SK-N-SH (cell line): ENCODE results near the gene NCAM1. TPM values are rescaled to one million over a fixed set of nuclear protein-coding genes. Genes with fewer than 3 reads are reported as not detected.

Experiments used
- CTCF ChIA-PET: fragments of 300-600, 350-600 bp; formaldehyde crosslinking; extraction: SDS; loops from one replicate; lab custom pipeline; 2021; lab: Yijun Ruan, JAX
- POLR2A ChIA-PET: fragments of 350-600 bp; sonication (Branson Sonifier 250); formaldehyde crosslinking; extraction: SDS; loops from one replicate; lab custom pipeline; 2020; ENCODE audit warnings: antibody characterized with exemption, inconsistent platforms; lab: Yijun Ruan, JAX
- DNase-seq: peaks from one replicate; pipeline ENCODE4 v3.0.0; 2012
- H2AFZ ChIP-seq: fragments of 200-600 bp; sonication (generic); 2 replicates; pipeline ENCODE4 v1.8.1; 2016; ENCODE audit warnings: antibody characterized with exemption, mild to moderate bottlenecking, low read depth
- H3F3A ChIP-seq: fragments of 200-600 bp; sonication (generic); replicated peaks from 2 replicates; pipeline ENCODE3; 2016; ENCODE audit warnings: antibody characterized with exemption, mild to moderate bottlenecking; ENCODE audit not compliant: insufficient read depth
- H3K27ac ChIP-seq, 2 experiments: fragments of 200-500 bp in 1 of 2; fragments of 200-600 bp in 1 of 2; sonication (Bioruptor generic) in 1 of 2; sonication (generic), shearing (Covaris generic) in 1 of 2; 2 replicates each; pipeline versions ENCODE4 v1.5.1 to v1.6.1; 2014 to 2016; ENCODE audit warnings: low read depth in 2 of 2, inconsistent platforms in 1 of 2, low read length in 1 of 2, mild to moderate bottlenecking in 1 of 2, mixed read lengths in 1 of 2
- H3K27me3 ChIP-seq: fragments of 200-600 bp; sonication (generic), shearing (Covaris generic); 2 replicates; pipeline ENCODE4 v1.6.1; 2016; ENCODE audit warnings: mixed run types; ENCODE audit not compliant: insufficient read depth
- H3K36me3 ChIP-seq, 2 experiments: fragments of 200-500 bp in 1 of 2; fragments of 200-600 bp in 1 of 2; sonication (Bioruptor generic) in 1 of 2; sonication (generic) in 1 of 2; replicated peaks in 1 of 2; 2 replicates each; pipeline versions ENCODE3 to v1.5.1; 2014 to 2016; ENCODE audit warnings: low read length in 1 of 2, mild to moderate bottlenecking in 1 of 2; ENCODE audit not compliant: insufficient read depth in 2 of 2, control insufficient read depth in 1 of 2
- H3K4me1 ChIP-seq, 2 experiments: fragments of 200-500 bp in 1 of 2; fragments of 200-600 bp in 1 of 2; sonication (Bioruptor generic) in 1 of 2; sonication (generic), shearing (Covaris generic) in 1 of 2; 2 replicates each; pipeline versions ENCODE4 v1.5.1 to v1.6.1; 2014 to 2016; ENCODE audit warnings: low read depth in 1 of 2, low read length in 1 of 2, mixed run types in 1 of 2; ENCODE audit not compliant: insufficient read depth in 2 of 2, control insufficient read depth in 1 of 2
- H3K4me2 ChIP-seq: fragments of 200-600 bp; sonication (generic), shearing (Covaris generic); 2 replicates; pipeline ENCODE4 v1.6.1; 2017; ENCODE audit warnings: mixed run types
- H3K4me3 ChIP-seq, 2 experiments: fragments of 200-500 bp in 1 of 2; fragments of 200-600 bp in 1 of 2; sonication (Bioruptor generic) in 1 of 2; sonication (generic), shearing (Covaris generic) in 1 of 2; 2 replicates each; pipeline versions ENCODE4 v1.5.1 to v1.8.1; 2014 to 2016; ENCODE audit warnings: low read depth in 2 of 2, inconsistent platforms in 1 of 2, low read length in 1 of 2, mild to moderate bottlenecking in 1 of 2, mixed read lengths in 1 of 2, moderate library complexity in 1 of 2
- H3K79me2 ChIP-seq: fragments of 200-600 bp; sonication (generic); 2 replicates; pipeline ENCODE4 v1.8.1; 2017; ENCODE audit warnings: mild to moderate bottlenecking; ENCODE audit not compliant: insufficient read depth
- H3K9ac ChIP-seq: fragments of 200-600 bp; sonication (generic); 2 replicates; pipeline ENCODE4 v1.6.1; 2017; ENCODE audit warnings: mixed run types
- H3K9me2 ChIP-seq: fragments of 200-600 bp; sonication (generic); 2 replicates; pipeline ENCODE4 v1.6.1; 2017; ENCODE audit warnings: mixed run types
- H3K9me3 ChIP-seq: fragments of 200-600 bp; sonication (generic); 2 replicates; pipeline ENCODE4 v1.6.1; 2017; ENCODE audit warnings: mixed run types, mild to moderate bottlenecking, moderate library complexity
- H4K20me1 ChIP-seq: fragments of 200-600 bp; sonication (generic); 2 replicates; pipeline ENCODE4 v1.6.1; 2017; ENCODE audit warnings: mild to moderate bottlenecking, mixed run types; ENCODE audit not compliant: insufficient read depth
- CHD2 ChIP-seq: fragments of 150-350 bp; IDR thresholded peaks from 2 replicates; pipeline ENCODE4 v1.6.1; 2018; ENCODE audit warnings: low read length; ENCODE audit not compliant: partially characterized antibody
- GATA2 ChIP-seq: sonication (generic); formaldehyde crosslinking; IDR thresholded peaks from 2 replicates; pipeline ENCODE4 v1.5.0; 2020; ENCODE audit warnings: mild to moderate bottlenecking, missing genetic modification reagents
- JUND ChIP-seq: IDR thresholded peaks from 2 replicates; pipeline ENCODE4 v1.4.0; 2012
- SMC3 ChIP-seq: IDR thresholded peaks from 2 replicates; pipeline ENCODE4 v1.6.1; 2012; ENCODE audit warnings: low read depth, low read length, improper control_type of control experiment
- TCF12 ChIP-seq: IDR thresholded peaks from 2 replicates; pipeline ENCODE4 v1.4.0; 2012
- whole genome bisulfite sequencing: methylation state at CpG from one replicate; pipeline ENCODE4 v1.1.6; 2017; ENCODE audit warnings: low lambda C conversion rate; 5-methylcytosine and 5-hydroxymethylcytosine counted together
- polyA plus RNA-seq, 3 experiments: library from polyadenylated mRNA; depleted of rRNA; stranded (reverse); fragments of >200 nt; gene quantifications; 2 replicates each; pipeline ENCODE4 v1.2.3, GENCODE V29; 2012
- TF ChIP-seq, protein P1 (sequence below): fragments of 150-350 bp; IDR thresholded peaks from 2 replicates; pipeline ENCODE4 v1.6.1; 2017; ENCODE audit warnings: antibody characterized with exemption, low read length, low read depth, borderline replicate concordance
- TF ChIP-seq, protein P2 (sequence below): IDR thresholded peaks from 2 replicates; pipeline ENCODE4 v1.4.0; 2012; ENCODE audit warnings: low read depth, borderline replicate concordance
- TF ChIP-seq, protein P3 (sequence below): fragments of 200-600 bp; sonication (generic); IDR thresholded peaks from 2 replicates; pipeline ENCODE4 v1.6.1; 2017; ENCODE audit warnings: antibody characterized with exemption, mild to moderate bottlenecking, moderate library complexity
- TF ChIP-seq, protein P4 (sequence below): IDR thresholded peaks from 2 replicates; pipeline ENCODE4; 2012

Gene NCAM1
- polyA plus RNA-seq, 1 of the 3 experiments (the other 2 are of a cell fraction) = 19.4 TPM

DNA sequence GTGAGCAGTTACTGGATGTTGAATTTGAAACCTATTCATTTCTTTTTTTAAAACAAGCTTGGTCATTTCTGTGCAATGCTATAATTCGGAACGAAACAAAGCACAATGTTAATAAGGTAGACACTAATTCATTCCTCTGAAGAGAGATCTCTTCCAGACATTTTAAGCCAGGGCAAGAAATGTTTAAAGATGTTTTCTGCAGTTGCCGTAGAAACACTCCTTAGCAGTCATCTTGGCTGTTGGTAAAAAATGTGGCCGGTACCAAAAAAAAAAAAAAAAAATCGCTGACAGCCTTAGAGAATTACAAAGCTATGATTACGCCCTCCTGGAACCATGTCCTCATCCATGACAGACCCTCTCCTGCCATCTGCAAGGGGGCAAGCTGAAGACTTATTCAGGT, 286.7 kb downstream of the NCAM1 start:
- TF ChIP-seq, protein P1, sequence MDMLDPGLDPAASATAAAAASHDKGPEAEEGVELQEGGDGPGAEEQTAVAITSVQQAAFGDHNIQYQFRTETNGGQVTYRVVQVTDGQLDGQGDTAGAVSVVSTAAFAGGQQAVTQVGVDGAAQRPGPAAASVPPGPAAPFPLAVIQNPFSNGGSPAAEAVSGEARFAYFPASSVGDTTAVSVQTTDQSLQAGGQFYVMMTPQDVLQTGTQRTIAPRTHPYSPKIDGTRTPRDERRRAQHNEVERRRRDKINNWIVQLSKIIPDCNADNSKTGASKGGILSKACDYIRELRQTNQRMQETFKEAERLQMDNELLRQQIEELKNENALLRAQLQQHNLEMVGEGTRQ = no peak
- TF ChIP-seq JUND (no peak), TCF12 (no peak), CHD2 (no peak)
- TF ChIP-seq, protein P2, sequence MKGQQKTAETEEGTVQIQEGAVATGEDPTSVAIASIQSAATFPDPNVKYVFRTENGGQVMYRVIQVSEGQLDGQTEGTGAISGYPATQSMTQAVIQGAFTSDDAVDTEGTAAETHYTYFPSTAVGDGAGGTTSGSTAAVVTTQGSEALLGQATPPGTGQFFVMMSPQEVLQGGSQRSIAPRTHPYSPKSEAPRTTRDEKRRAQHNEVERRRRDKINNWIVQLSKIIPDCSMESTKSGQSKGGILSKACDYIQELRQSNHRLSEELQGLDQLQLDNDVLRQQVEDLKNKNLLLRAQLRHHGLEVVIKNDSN = no peak
- TF ChIP-seq, protein P3, sequence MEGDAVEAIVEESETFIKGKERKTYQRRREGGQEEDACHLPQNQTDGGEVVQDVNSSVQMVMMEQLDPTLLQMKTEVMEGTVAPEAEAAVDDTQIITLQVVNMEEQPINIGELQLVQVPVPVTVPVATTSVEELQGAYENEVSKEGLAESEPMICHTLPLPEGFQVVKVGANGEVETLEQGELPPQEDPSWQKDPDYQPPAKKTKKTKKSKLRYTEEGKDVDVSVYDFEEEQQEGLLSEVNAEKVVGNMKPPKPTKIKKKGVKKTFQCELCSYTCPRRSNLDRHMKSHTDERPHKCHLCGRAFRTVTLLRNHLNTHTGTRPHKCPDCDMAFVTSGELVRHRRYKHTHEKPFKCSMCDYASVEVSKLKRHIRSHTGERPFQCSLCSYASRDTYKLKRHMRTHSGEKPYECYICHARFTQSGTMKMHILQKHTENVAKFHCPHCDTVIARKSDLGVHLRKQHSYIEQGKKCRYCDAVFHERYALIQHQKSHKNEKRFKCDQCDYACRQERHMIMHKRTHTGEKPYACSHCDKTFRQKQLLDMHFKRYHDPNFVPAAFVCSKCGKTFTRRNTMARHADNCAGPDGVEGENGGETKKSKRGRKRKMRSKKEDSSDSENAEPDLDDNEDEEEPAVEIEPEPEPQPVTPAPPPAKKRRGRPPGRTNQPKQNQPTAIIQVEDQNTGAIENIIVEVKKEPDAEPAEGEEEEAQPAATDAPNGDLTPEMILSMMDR = no peak
- TF ChIP-seq, protein P4, sequence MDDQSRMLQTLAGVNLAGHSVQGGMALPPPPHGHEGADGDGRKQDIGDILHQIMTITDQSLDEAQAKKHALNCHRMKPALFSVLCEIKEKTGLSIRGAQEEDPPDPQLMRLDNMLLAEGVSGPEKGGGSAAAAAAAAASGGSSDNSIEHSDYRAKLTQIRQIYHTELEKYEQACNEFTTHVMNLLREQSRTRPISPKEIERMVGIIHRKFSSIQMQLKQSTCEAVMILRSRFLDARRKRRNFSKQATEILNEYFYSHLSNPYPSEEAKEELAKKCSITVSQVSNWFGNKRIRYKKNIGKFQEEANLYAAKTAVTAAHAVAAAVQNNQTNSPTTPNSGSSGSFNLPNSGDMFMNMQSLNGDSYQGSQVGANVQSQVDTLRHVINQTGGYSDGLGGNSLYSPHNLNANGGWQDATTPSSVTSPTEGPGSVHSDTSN = no peak
- Histone ChIP-seq H4K20me1 (no peaks in the 10 kb centered on the region), H3K36me3 (peaks cover 3 to 17% of the 10 kb centered on the region in 2 experiments), H3K9me3 (no peaks in the 10 kb centered on the region), H3K9ac (no peak overlapping the region), H3K4me2 (no peak overlapping the region), H2AFZ (no peak overlapping the region), H3K27ac (no peak overlapping the region), H3K4me1 (peaks cover 0 to 3% of the 10 kb centered on the region in 2 experiments; a peak in 1 of 4 replicates), H3F3A (no peaks in the 10 kb centered on the region), H3K4me3 (no peak overlapping the region), H3K27me3 (no peaks in the 10 kb centered on the region), H3K79me2 (no peaks in the 10 kb centered on the region), H3K9me2 (no peaks in the 10 kb centered on the region)
- WGBS = 85% methylated on average over 6 of the region's 6 CpGs
- ChIA-PET POLR2A (interaction anchor here (1.0 kb wide), 1 partner anchor 9 kb away, joined by 5 read pairs; no protein-coding TSS in a partner anchor), CTCF (interaction anchor here (0.8 to 1.6 kb wide), 6 partner anchors 11 to 234 kb away, joined by 3 to 6 read pairs (median 4); no protein-coding TSS in a partner anchor)
- DNase-seq = no peak

DNA sequence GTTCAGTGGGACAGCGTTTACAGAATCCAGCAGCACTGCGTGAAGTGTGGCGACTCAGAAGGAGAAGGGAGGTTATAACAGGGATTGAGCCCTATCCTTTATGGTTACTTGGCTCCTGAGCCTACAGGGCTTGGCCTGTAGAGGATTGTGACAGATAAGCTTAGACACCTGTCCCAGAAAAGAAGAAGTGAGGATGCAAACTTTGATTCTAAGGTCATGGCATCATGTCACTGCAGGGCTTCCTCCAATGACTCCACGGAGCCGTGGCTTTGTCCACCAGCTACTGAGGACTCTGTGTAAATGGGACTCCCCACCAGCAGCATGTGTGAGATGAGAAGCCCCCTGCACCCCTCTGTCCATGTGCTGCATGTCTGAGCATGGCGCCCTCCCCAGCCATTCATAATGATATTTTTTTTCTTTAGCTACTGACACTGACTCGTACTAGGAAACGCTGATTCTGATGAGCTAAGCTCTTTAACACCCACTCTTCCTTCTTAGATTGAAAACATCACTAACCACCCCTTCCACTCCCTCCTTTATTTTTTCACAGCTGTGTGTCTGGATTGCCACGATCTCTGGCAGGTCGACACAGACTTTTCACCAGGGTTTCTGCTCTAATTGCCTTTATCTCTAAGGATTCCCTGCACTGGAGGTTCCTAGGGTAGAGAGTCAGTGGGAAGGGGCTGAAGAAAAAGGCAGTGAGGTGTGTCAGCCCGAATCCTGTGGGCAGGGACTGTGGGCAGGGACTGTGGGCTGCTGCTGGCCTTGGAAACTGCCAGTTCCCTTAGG, 287.7 kb downstream of the NCAM1 start:
- TF ChIP-seq GATA2 (CRISPR knock-in tag) (no peak), SMC3 (no peak)
- Histone ChIP-seq H3K4me1 (peaks cover 0 to 3% of the 10 kb centered on the region in 2 experiments; a peak in 1 of 4 replicates), H3K79me2 (no peaks in the 10 kb centered on the region), H3K9me3 (no peaks in the 10 kb centered on the region), H3K27me3 (no peaks in the 10 kb centered on the region), H3K9ac (no peak overlapping the region), H3K36me3 (peaks cover 3 to 16% of the 10 kb centered on the region in 2 experiments), H4K20me1 (no peaks in the 10 kb centered on the region), H3K27ac (no peak overlapping the region), H3K4me2 (no peak overlapping the region), H3K9me2 (no peaks in the 10 kb centered on the region), H2AFZ (no peak overlapping the region), H3F3A (no peaks in the 10 kb centered on the region), H3K4me3 (no peak overlapping the region)
- CTCF ChIA-PET = interaction anchor here (0.6 to 2.8 kb wide), 9 partner anchors 10 to 661 kb away, joined by 3 to 15 read pairs (median 3); no protein-coding TSS in a partner anchor
- 89% methylated on average over 11 of the region's 11 CpGs for WGBS
- POLR2A ChIA-PET = interaction anchor here (1.0 kb wide), 1 partner anchor 10 kb away, joined by 5 read pairs; no protein-coding TSS in a partner anchor
- no peak for DNase-seq
